ENCODE data around the gene UBR2.
"Not testable (repeated sequence)": the region's sequence is repeated elsewhere in the genome, so short reads cannot be mapped to it uniquely, and the experiment has no call there.

Gene UBR2

DNA sequence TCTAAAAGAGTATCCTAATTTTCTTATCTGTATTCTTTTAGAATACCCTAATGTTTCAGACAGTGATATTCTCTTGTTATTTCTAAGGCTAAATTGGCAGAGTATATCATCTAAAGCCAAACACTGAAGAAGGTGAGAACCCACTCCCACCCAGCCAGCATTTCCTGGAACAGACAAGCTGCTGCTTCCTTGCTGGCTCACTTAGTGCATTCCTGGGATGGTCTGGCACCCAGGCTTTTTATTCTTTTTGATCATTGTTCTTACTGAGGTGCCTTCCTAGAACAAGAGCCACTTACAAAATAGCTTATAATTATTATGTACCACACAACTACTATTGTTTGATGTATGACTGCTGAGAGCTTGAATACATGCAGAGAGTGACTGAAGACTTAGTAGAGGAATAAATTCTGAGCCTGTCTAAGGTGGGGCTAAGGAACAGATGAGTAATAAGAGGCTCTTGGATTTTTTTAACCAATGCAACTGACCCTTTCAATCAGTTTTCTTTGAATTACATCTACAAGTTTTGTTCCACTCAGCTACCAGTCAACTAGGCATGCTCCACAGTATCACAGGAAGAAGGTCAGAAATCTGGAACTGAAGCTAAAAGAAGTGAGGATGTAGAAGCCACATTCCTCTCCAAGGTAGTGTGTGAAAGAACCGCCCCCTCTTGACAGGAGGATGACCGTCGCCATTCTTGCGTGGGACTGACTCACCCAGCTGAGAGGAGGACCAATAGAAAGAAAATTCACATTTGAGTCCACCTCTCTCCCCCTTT is 128.5 kb downstream of the UBR2 start:
- DNase-seq (ENCODE audit: low read depth in 2 of 2) = peak; percentile 5 to 7

DNA sequence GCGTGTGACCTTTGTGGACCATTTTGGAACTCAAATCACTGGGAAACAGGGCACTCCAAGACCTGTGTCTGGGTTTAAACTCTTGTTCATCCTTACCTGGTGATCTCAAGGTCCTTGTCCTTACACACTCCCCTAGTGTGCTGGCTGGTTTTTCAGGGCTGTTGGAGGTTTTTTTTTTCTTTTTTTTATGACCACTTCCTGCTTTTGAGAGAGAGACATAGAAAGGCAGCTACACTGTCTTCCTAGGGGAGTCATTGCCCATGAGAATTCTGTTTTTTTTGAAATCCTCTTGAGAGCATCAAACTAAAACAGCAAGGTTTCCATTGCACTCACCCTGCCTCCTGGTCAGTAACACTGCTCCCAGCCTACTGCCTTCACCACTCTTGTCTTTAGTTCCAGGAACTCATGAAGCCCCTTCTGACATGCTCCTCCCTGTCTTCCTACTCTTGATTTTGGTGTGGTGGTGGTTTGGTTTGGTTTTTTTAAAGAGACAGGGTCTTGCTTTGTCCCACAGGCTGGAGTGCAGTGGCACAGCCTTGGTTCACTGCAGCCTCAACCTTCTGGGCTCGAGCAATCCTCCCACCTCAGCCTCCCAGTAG is 130.0 kb downstream of the UBR2 start:
- DNase-seq (ENCODE audit: low read depth in 2 of 2) = no peak

DNA sequence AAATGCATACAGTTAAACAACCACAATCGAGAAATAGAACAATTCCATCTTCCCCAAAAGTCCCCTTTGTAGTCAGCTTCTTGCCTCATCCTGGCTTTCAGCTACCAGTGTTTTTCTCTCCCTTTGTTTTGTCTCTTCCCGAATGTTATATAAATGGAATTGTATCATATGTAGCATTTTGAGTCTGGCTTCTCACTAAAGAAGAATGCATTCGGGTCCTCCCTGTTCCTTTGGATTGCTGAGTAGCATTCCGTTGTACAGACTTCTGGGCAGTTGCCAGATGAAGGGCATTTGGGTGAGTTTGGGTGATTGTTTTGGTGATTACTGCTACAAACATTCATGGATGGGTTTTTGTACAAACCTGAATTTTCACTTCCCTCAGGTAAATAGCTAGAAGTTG is 130.8 kb downstream of the UBR2 start:
- DNase-seq (ENCODE audit: low read depth in 2 of 2) = no peak

DNA sequence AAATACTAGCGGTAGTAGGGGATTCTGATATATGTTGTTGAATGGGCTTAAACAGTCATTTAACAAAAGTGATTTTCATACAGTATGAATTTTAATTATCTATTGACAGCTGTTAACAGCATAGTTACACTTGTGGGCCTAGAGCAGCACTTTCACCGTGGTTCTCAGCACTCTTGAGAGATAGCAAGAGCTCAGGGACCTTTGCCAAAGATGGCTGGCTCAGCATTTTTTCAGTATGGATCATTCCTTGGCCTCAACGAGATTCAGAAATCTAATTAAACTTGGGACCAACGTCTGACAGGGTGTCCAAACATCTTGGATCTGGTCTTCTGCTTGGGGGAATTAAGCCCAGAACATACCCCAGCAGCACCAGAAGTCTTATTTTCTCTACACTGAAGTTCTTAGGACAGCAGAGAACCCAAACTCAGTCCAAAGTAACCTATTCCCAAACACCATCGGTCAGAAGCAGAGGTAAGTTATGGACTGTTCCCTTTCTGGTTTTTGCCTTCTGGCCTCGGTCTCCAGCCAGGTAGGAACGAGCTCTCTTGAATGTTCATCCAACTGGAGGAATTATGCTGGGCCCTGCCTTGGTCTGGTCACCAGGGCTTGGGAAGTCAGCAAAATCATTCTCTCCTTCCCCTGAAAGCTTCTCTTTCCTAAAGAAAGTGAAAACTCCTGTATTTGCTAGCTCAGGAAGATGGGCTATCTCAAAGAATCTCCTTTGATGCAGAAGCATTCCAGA is 132.9 kb downstream of the UBR2 start:
- no peak for DNase-seq (ENCODE audit: low read depth in 2 of 2)

DNA sequence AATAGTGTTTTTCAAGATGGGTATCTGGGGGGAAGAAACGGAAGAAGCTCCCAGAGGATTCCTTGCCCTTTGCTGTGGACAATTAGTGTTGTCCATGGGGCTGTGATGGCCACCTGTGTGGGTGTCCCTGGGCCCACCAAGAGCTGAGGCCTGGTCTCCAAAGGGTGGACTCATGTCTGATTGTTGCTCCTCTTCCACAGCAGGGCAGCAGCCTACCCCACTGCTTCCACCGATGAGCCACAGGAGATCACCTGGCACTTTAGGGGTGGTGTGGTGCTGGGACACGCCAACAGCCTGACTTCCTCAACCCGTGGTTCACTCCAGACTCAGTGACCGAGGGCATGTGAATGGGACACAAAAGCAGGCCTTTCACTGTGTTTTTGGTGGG is 133.4 kb downstream of the UBR2 start:
- no peak for DNase-seq (ENCODE audit: low read depth in 2 of 2)

DNA sequence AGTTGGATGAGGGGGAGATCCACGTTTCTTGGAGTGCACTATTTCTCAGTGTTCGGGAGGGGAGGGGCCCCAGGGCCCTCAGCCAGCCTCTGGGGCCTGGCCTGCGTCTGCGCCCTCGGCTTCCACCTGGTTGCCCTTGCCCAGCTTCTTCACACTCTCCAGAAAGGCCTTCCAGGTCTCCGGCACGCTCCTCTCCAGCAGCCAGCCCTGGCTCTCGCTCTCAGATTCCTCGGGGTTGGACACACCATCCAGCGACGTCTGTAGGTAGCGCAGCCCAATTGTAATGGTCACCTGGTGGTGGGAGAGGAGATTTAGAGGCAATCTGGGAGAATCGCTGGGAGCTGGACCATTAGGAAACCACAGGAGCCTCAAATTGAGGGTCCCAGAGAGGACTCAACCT is 134.4 kb downstream of the UBR2 start:
- no peak for DNase-seq (ENCODE audit: low read depth in 2 of 2)

DNA sequence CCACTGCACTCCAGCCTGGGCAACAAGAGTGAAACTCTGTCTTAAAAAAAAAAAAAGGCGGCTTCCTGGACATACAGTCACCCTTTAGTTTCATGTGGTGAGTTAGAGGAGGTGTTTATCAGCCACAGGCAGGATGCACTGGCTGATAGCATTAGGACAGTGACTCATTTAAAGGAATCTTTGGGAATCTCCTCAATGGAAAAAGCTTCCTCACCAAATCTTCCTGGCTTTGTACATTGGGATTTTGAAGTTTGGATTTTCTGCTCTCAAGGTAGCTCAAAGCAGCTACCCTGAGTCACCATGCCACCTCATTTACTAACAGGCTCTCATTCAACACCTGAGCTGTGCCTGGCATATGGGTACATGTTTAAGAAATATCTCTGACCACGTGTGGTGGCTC is 138.4 kb downstream of the UBR2 start:
- no peak for DNase-seq (ENCODE audit: low read depth in 2 of 2)

DNA sequence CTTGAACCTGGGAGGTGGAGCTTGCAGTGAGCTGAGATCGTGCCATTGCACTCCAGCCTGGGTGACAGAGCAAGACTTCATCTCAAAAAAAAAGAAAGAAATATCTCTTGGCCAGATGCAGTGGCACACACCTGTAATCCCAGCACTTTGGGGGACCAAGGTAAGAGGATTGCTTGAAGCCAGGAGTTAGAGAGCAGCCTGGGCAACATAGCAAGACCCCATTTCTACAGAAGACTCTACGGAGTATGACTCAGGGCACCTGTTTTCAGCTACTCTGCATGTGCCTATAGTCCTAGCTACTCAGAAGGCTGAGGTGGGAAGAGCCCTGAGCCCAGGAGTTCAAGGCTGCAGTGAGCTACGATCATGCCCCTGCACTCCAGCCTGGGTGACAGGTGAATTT is 139.0 kb downstream of the UBR2 start:
- DNase-seq (ENCODE audit: low read depth in 2 of 2) = not testable (repeated sequence)

DNA sequence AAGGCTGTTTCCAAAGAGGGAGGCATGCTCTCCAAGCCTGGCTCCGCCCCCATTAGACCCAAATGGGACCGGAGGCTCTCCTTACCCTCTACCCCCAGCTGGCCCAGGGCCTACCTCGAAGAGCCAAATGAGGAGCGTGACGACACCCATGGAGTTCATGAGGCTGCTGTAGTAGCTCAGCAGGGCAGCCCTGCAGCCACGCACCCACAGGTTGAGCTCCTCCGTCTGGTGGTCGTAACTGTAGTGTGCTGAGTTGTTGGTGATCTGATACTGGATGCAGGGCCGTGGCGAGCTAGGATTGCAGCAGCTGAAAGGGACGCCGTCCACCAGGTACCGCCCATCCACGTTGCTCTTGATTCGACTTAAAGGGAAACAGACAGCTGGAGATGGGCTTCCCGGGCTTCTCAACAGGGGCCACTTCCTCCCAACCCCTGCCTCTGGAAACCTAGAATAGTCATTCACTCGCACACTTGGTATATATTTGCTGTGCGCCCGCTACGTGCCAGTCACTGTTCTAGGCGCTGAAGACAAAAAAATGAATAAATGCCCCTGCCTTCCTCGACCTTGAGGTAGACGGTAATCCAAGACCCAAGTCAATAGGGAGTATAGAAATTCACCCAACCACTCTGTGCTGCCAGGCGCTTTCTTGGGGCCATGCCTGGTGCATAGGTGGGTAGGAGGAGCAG is 140.6 kb downstream of the UBR2 start:
- no peak for DNase-seq (ENCODE audit: low read depth in 2 of 2)

DNA sequence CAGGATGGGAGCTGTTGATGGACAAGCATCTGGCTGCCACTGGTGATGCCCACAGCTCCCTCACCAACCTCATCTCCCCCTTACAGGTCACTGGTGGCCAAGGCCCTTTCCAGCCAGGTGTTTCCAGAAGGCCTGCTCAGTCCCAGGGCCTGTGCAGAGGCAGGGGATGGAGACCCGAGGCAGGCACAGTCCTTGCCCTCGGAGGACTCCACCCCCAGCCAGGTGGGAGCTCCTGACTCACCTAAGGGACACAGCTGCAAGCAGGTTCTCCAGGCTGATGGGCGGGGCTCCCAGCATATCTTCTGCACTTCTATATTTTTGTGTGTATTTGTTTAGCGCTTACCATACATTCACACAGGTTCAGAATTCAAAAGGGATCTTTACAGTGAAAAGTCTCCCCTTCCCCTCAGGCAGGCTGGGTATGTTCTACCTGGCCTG is 141.1 kb downstream of the UBR2 start:
- DNase-seq (ENCODE audit: low read depth in 2 of 2) = no peak

DNA sequence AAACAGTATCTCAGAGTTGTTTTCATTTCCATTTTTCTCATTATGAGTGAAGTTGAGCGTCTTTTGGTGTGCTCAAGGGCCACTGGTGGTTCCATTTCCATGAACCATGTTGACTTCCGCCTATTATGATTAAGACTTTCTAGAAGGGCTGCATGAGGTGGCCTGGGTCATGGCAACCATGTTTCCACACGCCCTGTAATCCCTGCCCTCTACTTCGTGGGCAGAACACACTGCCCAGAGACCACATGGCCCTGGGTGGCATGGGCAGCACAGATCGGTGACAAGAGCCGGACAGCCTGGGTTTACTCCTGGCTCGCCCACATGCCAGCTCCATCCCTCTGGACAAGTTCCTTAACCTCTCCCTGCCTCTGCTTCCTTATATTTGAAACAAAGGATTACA is 143.8 kb downstream of the UBR2 start:
- DNase-seq (ENCODE audit: low read depth in 2 of 2) = no peak

DNA sequence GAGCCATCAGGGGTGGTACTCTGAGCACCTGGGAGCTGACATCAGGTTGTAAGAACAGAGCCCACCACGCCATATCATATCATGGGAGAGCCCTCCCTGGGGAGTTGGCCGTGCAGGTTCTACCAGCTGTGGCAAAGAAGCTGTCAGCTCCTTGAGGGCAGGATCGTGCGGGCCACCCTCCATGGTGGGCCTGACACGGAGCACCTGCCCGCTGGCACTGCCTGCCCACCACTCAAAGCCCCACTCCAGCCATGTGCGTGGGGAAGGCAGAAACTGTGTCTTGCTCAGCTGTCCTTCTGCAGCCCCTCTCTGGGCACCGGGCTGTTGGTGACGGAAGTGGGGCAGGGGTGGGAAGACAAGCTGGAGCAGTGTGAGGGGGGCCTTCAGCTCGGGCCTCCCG is 144.3 kb downstream of the UBR2 start:
- no peak for DNase-seq (ENCODE audit: low read depth in 2 of 2)

DNA sequence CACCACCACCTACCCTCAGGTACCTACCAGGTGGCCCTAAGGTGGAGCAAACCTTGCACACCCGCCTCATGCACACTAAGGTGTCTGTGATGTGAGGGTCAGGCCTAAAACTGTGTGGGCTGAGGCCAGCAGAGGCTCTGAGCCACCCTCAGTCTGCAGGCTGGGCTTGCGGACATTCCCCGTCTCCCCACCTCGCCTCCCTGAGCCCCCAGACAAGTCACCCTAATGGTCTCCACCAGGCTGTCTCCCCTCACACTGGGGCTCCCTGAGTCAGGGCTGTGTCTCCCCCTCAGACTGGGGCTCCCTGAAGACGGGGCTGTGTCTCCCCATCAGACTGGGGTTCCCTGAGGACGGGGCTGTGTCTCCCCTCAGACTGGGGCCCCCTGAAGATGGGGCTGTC is 146.0 kb downstream of the UBR2 start:
- DNase-seq (ENCODE audit: low read depth in 2 of 2) = no peak

DNA sequence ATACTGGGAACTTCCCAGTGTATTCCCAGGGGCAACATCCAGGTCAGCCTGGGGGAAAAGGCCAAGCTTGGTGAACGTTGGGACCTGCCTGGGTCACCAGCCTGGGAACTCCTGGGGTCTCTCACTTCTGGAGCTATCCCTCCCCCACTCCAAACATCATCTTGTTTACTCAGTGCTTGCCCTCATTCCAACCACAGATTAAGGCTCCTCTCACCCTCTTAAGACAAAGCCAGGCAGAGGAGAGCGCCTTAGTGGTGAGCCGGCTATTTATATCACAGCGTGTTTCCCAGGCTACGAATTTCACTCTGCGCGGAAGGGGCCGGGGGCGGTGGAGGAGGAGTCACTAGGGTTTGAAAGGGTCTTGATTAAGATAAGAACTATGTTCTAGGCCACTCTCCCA is 146.5 kb downstream of the UBR2 start:
- no peak for DNase-seq (ENCODE audit: low read depth in 2 of 2)

DNA sequence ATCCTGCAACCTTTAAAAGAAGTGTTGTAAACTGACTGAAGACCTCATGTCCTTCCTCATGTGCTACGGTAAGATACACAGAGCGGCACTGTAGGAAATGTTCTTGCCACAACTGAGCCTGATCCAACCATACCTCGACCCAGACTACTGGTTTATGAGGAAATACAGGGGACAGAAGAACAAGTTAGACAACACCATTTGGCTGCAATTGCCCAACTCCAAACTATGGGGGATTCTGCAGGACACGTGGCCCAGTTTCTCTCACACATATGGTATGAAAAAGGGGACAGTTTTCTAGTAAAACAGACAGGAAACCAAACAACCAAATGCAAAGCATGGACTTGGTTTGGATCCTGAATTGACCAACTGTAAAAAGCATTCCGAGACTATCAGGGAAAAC is 148.1 kb downstream of the UBR2 start:
- DNase-seq (ENCODE audit: low read depth in 2 of 2) = no peak

DNA sequence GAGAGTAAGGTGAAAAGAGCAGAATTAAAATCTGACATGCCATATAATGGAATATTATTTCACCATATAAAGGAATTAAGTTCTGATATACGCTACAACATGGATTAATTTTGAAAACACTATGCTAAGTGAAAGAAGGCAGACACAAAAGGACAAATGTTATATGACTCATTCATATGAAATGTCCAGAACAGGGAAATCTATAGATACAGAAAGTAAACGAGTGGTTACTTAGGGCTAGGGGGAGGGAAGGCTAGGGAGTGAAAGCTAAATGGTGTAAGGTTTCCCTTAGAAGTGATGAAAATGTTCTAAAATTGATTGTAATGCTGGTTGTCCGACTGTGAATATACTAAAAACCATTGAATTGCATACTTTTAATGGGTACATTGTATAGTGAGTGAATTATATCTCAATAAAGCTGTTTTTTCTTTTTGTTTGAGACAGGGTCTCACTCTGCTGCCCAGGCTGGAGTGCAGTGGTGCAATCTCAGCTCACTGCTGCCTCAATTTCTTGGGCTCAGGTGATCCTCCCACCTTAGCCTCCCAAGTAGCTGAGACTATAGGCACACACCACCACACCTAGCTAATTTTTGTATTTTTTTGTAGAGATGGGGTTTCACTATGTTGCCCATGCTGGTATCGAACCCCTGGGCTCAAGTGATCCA is 150.4 kb downstream of the UBR2 start:
- DNase-seq (ENCODE audit: low read depth in 2 of 2) = no peak

DNA sequence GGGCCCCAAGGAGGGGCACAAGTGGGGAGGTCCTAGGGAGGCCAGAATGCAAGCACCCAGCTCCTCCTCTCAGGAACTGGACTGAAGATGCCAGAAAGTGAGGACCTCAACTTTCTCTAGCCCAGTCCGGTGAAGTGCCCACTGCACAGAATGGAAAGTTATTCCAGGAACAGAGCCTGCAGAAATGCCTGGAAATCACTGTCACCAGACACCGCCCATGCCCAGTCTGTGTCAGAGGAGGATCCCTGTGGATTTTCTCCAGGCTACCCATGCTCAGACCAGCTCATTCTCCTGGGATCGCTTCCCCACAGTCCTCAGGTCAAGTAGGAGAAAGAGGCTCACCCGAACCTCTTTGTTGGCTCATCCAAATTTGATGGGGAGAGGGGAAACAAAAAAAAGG is 152.0 kb downstream of the UBR2 start:
- no peak for DNase-seq (ENCODE audit: low read depth in 2 of 2)

DNA sequence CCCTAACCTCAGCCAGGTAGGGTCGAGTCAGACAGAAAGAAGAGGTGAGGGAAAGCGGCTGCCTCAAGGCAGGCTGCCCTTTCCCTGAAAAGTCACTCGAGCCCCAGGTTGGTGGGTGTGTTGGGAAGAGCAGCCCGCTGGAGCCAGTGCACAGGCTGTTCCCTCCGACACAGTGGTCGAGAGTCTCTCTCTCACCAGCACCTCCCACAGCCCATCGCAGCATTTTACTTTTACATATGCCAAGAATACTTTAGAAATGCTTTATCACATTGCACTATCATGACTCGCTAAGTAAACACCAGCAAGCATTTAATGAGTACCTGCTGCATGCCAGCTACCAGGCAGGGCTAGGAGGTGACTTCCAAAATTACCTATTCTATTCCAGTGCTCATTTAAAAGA is 156.9 kb downstream of the UBR2 start:
- DNase-seq (ENCODE audit: low read depth in 2 of 2) = no peak

DNA sequence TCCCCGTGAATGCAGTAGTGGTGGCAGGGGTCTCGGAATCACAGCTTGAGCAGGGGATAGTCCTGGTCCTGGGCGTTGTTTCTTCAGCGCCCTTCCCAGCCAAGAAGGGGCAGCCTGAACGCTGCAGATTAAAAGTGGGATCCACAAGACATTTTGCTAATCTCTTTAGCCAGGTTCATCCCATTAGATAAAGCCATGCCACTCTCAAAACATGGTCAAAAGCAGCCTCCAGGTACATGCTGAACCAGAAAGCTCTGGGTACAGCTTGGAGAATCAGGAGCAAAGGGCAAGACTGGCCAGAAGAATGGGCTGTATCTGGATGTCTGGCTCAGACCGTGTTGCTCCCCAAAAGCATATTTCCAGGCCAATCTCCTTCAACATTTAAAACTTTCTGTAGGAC is 158.7 kb downstream of the UBR2 start, which contains the start of gene PRPH2:
TSS of gene PRPH2 (minus strand) at position 101 of the 400 bp plus-strand sequence. CDS start 263 bp downstream, outside the sequence.
- DNase-seq (ENCODE audit: low read depth in 2 of 2) = no peak

DNA sequence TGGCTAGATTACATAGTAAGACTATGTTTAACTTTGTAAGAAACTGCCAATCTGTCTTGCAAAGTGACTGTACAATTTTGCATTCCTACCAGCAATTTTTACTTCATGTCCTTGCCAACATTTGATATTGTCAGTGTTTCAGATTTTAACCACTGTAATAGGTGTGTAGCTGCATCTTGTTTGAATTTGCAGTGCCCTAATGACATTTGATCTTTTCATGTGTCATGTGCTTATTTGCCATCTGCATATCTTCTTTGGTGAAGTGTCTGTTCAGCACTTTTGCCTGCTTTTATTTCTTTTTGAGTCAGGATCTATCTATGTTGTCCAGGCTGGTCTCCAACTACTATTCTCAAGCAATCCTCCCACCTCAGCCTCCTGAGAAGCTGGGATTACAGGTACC is 161.0 kb downstream of the UBR2 start:
- no peak for DNase-seq (ENCODE audit: low read depth in 2 of 2)

DNA sequence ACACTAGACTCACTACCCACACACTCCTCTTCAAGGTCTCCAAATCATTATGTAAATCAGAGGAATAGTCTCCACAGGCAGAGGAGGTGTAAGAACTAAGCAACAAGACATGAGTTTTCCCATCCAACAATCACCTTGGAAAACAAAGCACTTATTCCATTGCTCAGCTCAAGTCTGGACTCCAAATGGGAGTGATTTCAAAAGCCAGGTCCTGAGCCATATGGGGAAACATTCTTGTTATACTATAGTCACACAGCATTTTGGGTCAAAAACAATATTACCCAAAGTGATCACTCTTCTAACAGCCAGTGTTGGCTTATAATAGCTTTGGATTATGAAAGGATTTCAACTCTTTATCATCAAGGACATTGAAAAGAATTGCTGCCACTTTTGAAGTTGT is 162.2 kb downstream of the UBR2 start:
- DNase-seq (ENCODE audit: low read depth in 2 of 2) = no peak

Measured in stimulated activated CD8-positive, alpha-beta memory T cell treated with anti-CD3 and anti-CD28 coated beads, Interleukin-2, amount 100 ng/mL, for 48 hours (primary cell).